Stimulated activated naive CD8-positive, alpha-beta T cell treated with anti-CD3 and anti-CD28 coated beads, Interleukin-15, Interleukin-2, amounts not matched to agents 100 ng/mL and 50 ng/mL, for 24 hours (primary cell): ENCODE results near the gene AKR7A2.

ENCODE experiments used
- H3K27ac Mint-ChIP-seq: one replicate; pipeline ENCODE4 v1.8.0; 2021; ENCODE audit warnings: mild to moderate bottlenecking, mixed read lengths
- H3K27me3 Mint-ChIP-seq: one replicate; pipeline ENCODE4 v1.8.0; 2021; ENCODE audit warnings: mixed read lengths
- H3K36me3 Mint-ChIP-seq: one replicate; pipeline ENCODE4 v1.8.0; 2021; ENCODE audit warnings: low read depth, mixed read lengths
- H3K4me1 Mint-ChIP-seq: one replicate; pipeline ENCODE4 v1.8.0; 2021; ENCODE audit warnings: low read depth, mixed read lengths
- H3K4me3 Mint-ChIP-seq: one replicate; pipeline ENCODE4 v1.8.0; 2021; ENCODE audit warnings: mild to moderate bottlenecking, mixed read lengths
- H3K9me3 Mint-ChIP-seq: one replicate; pipeline ENCODE4 v1.8.0; 2021; ENCODE audit warnings: mixed read lengths

Gene AKR7A2

GRCh38 chr1:19255288-19255687, 56.7 kb downstream of the AKR7A2 start:
- H3K4me3 Mint-ChIP-seq: no peak overlapping the region
- peak overlapping the region; percentile 57 for H3K27ac Mint-ChIP-seq
- no peaks in the 10 kb centered on the region for H3K9me3 Mint-ChIP-seq
- peaks cover 72% of the 10 kb centered on the region for H3K36me3 Mint-ChIP-seq
- H3K4me1 Mint-ChIP-seq: peaks cover 53% of the 10 kb centered on the region
- H3K27me3 Mint-ChIP-seq: no peaks in the 10 kb centered on the region

GRCh38 chr1:19254416-19254815, 57.5 kb downstream of the AKR7A2 start:
- no peaks in the 10 kb centered on the region for H3K9me3 Mint-ChIP-seq
- no peaks in the 10 kb centered on the region for H3K27me3 Mint-ChIP-seq
- H3K36me3 Mint-ChIP-seq: peaks cover 63% of the 10 kb centered on the region
- peak overlapping the region; percentile 57 for H3K27ac Mint-ChIP-seq
- H3K4me3 Mint-ChIP-seq: peak overlapping the region; percentile 20
- H3K4me1 Mint-ChIP-seq: peaks cover 60% of the 10 kb centered on the region
